ENCODE data around the gene PAN3. TPM values are rescaled to one million over a fixed set of nuclear protein-coding genes. Genes with fewer than 3 reads are reported as not detected.

Gene PAN3
- total RNA-seq, 2 experiments from 2014 or later = 56.9 to 59.5 TPM

GRCh38 chr13:28128030-28128429 lies 10.3 kb upstream of the PAN3 start:
- Mint-ChIP-seq H3K27me3 (no peaks in the 10 kb centered on the region), H3K27ac (no peak overlapping the region), H3K36me3 (ENCODE audit: low read depth) (no peaks in the 10 kb centered on the region), H3K4me3 (no peak overlapping the region), H3K4me1 (ENCODE audit: low read depth) (no peaks in the 10 kb centered on the region), H3K9me3 (no peaks in the 10 kb centered on the region)
- Histone ChIP-seq H3K27me3 (ENCODE audit: control insufficient read depth in 1 of 2, insufficient read depth in 2 of 2, low read length in 2 of 2) (no peaks in the 10 kb centered on the region), H3K27ac (ENCODE audit: low read depth in 1 of 2, low read length in 2 of 2) (no peak overlapping the region), H3K4me3 (ENCODE audit: low read length) (no peak overlapping the region), H3K9me3 (ENCODE audit: control insufficient read depth in 1 of 2, insufficient read depth in 1 of 2, low read length in 2 of 2) (no peaks in the 10 kb centered on the region), H3K36me3 (ENCODE audit: insufficient read depth, low read length) (no peaks in the 10 kb centered on the region), H3K4me1 (ENCODE audit: insufficient read depth, low read length) (no peaks in the 10 kb centered on the region)
- ATAC-seq (ENCODE audit: poor library complexity) (no peak), DNase-seq (no peak)
- ChIA-PET CTCF (interaction anchor here (1.2 kb wide), 1 partner anchor 21 kb away, joined by 3 read pairs; no protein-coding TSS in a partner anchor), POLR2A (no interaction called here)
- intact Hi-C loops (cut with DNase I, micrococcal nuclease) = no loop called here
- TF ChIP-seq, protein P1, sequence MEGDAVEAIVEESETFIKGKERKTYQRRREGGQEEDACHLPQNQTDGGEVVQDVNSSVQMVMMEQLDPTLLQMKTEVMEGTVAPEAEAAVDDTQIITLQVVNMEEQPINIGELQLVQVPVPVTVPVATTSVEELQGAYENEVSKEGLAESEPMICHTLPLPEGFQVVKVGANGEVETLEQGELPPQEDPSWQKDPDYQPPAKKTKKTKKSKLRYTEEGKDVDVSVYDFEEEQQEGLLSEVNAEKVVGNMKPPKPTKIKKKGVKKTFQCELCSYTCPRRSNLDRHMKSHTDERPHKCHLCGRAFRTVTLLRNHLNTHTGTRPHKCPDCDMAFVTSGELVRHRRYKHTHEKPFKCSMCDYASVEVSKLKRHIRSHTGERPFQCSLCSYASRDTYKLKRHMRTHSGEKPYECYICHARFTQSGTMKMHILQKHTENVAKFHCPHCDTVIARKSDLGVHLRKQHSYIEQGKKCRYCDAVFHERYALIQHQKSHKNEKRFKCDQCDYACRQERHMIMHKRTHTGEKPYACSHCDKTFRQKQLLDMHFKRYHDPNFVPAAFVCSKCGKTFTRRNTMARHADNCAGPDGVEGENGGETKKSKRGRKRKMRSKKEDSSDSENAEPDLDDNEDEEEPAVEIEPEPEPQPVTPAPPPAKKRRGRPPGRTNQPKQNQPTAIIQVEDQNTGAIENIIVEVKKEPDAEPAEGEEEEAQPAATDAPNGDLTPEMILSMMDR (IDR thresholded peaks at IDR 0.05) = no peak

GRCh38 chr13:28128926-28129325 lies 9.4 kb upstream of the PAN3 start:
- no peak for DNase-seq
- Mint-ChIP-seq H3K4me1 (ENCODE audit: low read depth) (no peaks in the 10 kb centered on the region), H3K9me3 (no peaks in the 10 kb centered on the region), H3K4me3 (no peak overlapping the region), H3K27ac (no peak overlapping the region), H3K36me3 (ENCODE audit: low read depth) (no peaks in the 10 kb centered on the region), H3K27me3 (no peaks in the 10 kb centered on the region)
- POLR2A ChIA-PET = interaction anchor here (1.0 kb wide), 1 partner anchor 9 kb away, joined by 6 read pairs; the partner anchor contains the start of gene PAN3
- TF ChIP-seq, protein P1 (IDR thresholded peaks at IDR 0.05) = no peak
- H3K27ac ChIP-seq (ENCODE audit: low read depth in 1 of 2, low read length in 2 of 2) = no peak overlapping the region
- no peaks in the 10 kb centered on the region for H3K36me3 ChIP-seq (ENCODE audit: insufficient read depth, low read length)
- H3K4me3 ChIP-seq (ENCODE audit: low read length) = no peak overlapping the region
- H3K27me3 ChIP-seq (ENCODE audit: control insufficient read depth in 1 of 2, insufficient read depth in 2 of 2, low read length in 2 of 2) = no peaks in the 10 kb centered on the region
- intact Hi-C loops (cut with DNase I, micrococcal nuclease) = no loop called here
- no peaks in the 10 kb centered on the region for H3K4me1 ChIP-seq (ENCODE audit: insufficient read depth, low read length)
- no peak for ATAC-seq (ENCODE audit: poor library complexity)
- no peaks in the 10 kb centered on the region for H3K9me3 ChIP-seq (ENCODE audit: control insufficient read depth in 1 of 2, insufficient read depth in 1 of 2, low read length in 2 of 2)
- CTCF ChIA-PET = no interaction called here

- ChIA-PET POLR2A (interaction anchor here (0.7 to 1.0 kb wide), 3 partner anchors 8 to 63 kb away, joined by 3 to 6 read pairs (median 3); partner anchors contain the start of gene PAN3), CTCF (no interaction called here)
- Mint-ChIP-seq H3K9me3 (no peaks in the 10 kb centered on the region), H3K4me1 (ENCODE audit: low read depth) (no peaks in the 10 kb centered on the region), H3K27ac (no peak overlapping the region), H3K27me3 (no peaks in the 10 kb centered on the region), H3K4me3 (no peak overlapping the region), H3K36me3 (ENCODE audit: low read depth) (no peaks in the 10 kb centered on the region)
- no peak overlapping the region for H3K4me3 ChIP-seq (ENCODE audit: low read length)
- intact Hi-C loops (cut with DNase I, micrococcal nuclease) = loop anchor here (10.0 kb wide), 2 partner anchors 135 to 705 kb away; partner anchors contain the start of gene GTF3A (in 1 of the 2)
- H3K36me3 ChIP-seq (ENCODE audit: insufficient read depth, low read length) = no peaks in the 10 kb centered on the region
- H3K27ac ChIP-seq (ENCODE audit: low read depth in 1 of 2, low read length in 2 of 2) = no peak overlapping the region
- ATAC-seq (ENCODE audit: poor library complexity) (no peak), DNase-seq (no peak)
- H3K27me3 ChIP-seq (ENCODE audit: control insufficient read depth in 1 of 2, insufficient read depth in 2 of 2, low read length in 2 of 2) = no peaks in the 10 kb centered on the region
- no peaks in the 10 kb centered on the region for H3K9me3 ChIP-seq (ENCODE audit: control insufficient read depth in 1 of 2, insufficient read depth in 1 of 2, low read length in 2 of 2)
- TF ChIP-seq, protein P1 (IDR thresholded peaks at IDR 0.05) = no peak
- no peaks in the 10 kb centered on the region for H3K4me1 ChIP-seq (ENCODE audit: insufficient read depth, low read length)
Measured at GRCh38 chr13:28129911-28130693, 8.2 kb upstream of the PAN3 start.

Data from CD4-positive, alpha-beta T cell (primary cell).